B cell (primary cell): ENCODE measurements around the gene TAMALIN. TPM values are rescaled to one million over a fixed set of nuclear protein-coding genes. Genes with fewer than 3 reads are reported as not detected.

Experiments used
- ATAC-seq: fragments of 200-7000 bp; cut with Tn5 transposase; one replicate; pipeline ENCODE4 v1.10.0; 2021; ENCODE audit warnings: low read depth, mild to moderate bottlenecking, moderate number of reproducible peaks, moderate library complexity
- CTCF ChIA-PET: fragments of 350-600 bp; sonication (Branson Sonifier 250); formaldehyde crosslinking; loops from one replicate; lab custom pipeline; 2021; ENCODE audit warnings: antibody characterized with exemption, inconsistent platforms; lab: Charles Lee
- POLR2A ChIA-PET: fragments of 350-600 bp; sonication (Branson Sonifier 250); formaldehyde crosslinking; loops from one replicate; lab custom pipeline; 2021; ENCODE audit warnings: antibody characterized with exemption; lab: Charles Lee
- DNase-seq: peaks from one replicate; pipeline ENCODE4 v3.0.0; 2013
- H2AFZ ChIP-seq: 2 replicates; pipeline ENCODE4 v1.6.1; 2012; ENCODE audit warnings: mild to moderate bottlenecking, low read depth, low read length; ENCODE audit not compliant: insufficient read depth, poor library complexity, severe bottlenecking
- H3K27ac ChIP-seq, 2 donors: 1 replicate in 1 of 2; 2 replicates in 1 of 2; pipeline ENCODE4 v1.5.1; 2012 to 2013; ENCODE audit warnings: low read length in 2 of 2, mild to moderate bottlenecking in 2 of 2, moderate library complexity in 1 of 2
- H3K27me3 ChIP-seq, 4 experiments: fragments of 200-600 bp in 1 of 4; sonication (generic) in 1 of 4; replicated peaks in 1 of 4; 1 replicate in 2 of 4; 2 replicates in 2 of 4; pipeline versions ENCODE4 v1.6.1 to v1.7.0; 2013 to 2016; ENCODE audit warnings: low read length in 3 of 4, mild to moderate bottlenecking in 2 of 4, mixed read lengths in 1 of 4, moderate library complexity in 1 of 4; ENCODE audit not compliant: insufficient read depth in 4 of 4, control insufficient read depth in 3 of 4; ENCODE audit errors: control extremely low read depth in 1 of 4
- H3K36me3 ChIP-seq, 2 experiments: replicated peaks in 1 of 2; 1 replicate in 1 of 2; 2 replicates in 1 of 2; pipeline versions ENCODE4 v1.6.1 to v1.7.1; 2013; ENCODE audit warnings: low read length in 1 of 2; ENCODE audit not compliant: insufficient read depth in 2 of 2, control insufficient read depth in 1 of 2; ENCODE audit errors: control extremely low read depth in 1 of 2, extremely low read depth in 1 of 2
- H3K4me1 ChIP-seq, 2 donors: fragments of 200-600 bp in 1 of 2; sonication (generic) in 1 of 2; 1 replicate in 1 of 2; 2 replicates in 1 of 2; pipeline versions ENCODE4 v1.5.1 to v1.6.1; 2013 to 2017; ENCODE audit warnings: low read length in 2 of 2; ENCODE audit not compliant: control insufficient read depth in 2 of 2, insufficient read depth in 2 of 2
- H3K4me2 ChIP-seq: replicated peaks from 2 replicates; pipeline ENCODE3; 2012; ENCODE audit warnings: mild to moderate bottlenecking, low read depth, low read length; ENCODE audit not compliant: poor library complexity, severe bottlenecking
- H3K4me3 ChIP-seq, 5 experiments: fragments of 200-600 bp in 1 of 5; sonication (generic) in 1 of 5; 1 replicate in 3 of 5; 2 replicates in 2 of 5; pipeline versions ENCODE4 v1.5.1 to v1.7.0; 2011 to 2016; ENCODE audit warnings: low read length in 4 of 5, mild to moderate bottlenecking in 4 of 5, low read depth in 2 of 5, control low read depth in 1 of 5, moderate library complexity in 1 of 5; ENCODE audit not compliant: insufficient read depth in 1 of 5; ENCODE audit errors: control extremely low read depth in 1 of 5, extremely low read depth in 1 of 5
- H3K79me2 ChIP-seq: fragments of 200-600 bp; sonication (generic); one replicate; pipeline ENCODE4 v1.6.0; 2016; ENCODE audit warnings: low read length; ENCODE audit not compliant: control insufficient read depth, insufficient read depth
- H3K9ac ChIP-seq: fragments of 200-600 bp; sonication (generic); 2 replicates; pipeline ENCODE4 v1.6.1; 2017; ENCODE audit warnings: mild to moderate bottlenecking, low read length, moderate library complexity
- H3K9me3 ChIP-seq, 3 donors: one replicate each; pipeline versions ENCODE4 v1.6.1 to v1.7.1; 2013; ENCODE audit warnings: low read length in 2 of 3; ENCODE audit not compliant: control insufficient read depth in 2 of 3, insufficient read depth in 1 of 3; ENCODE audit errors: control extremely low read depth in 1 of 3
- H4K20me1 ChIP-seq: 2 replicates; pipeline ENCODE4 v1.6.0; 2012; ENCODE audit warnings: mild to moderate bottlenecking, low read length; ENCODE audit not compliant: insufficient read depth, control insufficient read depth, poor library complexity, severe bottlenecking
- H3K27ac Mint-ChIP-seq: one replicate; pipeline ENCODE4 v1.8.0; 2021; ENCODE audit warnings: mixed read lengths
- H3K27me3 Mint-ChIP-seq: one replicate; pipeline ENCODE4 v1.8.0; 2021; ENCODE audit warnings: mixed read lengths
- H3K4me1 Mint-ChIP-seq: one replicate; pipeline ENCODE4 v1.8.0; 2021; ENCODE audit warnings: mixed read lengths
- H3K4me3 Mint-ChIP-seq: one replicate; pipeline ENCODE4 v1.8.0; 2021; ENCODE audit warnings: mixed read lengths
- H3K9me3 Mint-ChIP-seq: one replicate; pipeline ENCODE4 v1.8.0; 2022; ENCODE audit warnings: mixed read lengths; ENCODE audit not compliant: insufficient read depth
- CTCF ChIP-seq: fragments of 200-600 bp; IDR thresholded peaks from one replicate; pipeline ENCODE4 v1.8.0; 2022; ENCODE audit warnings: antibody characterized with exemption, mild to moderate bottlenecking
- EZH2 ChIP-seq: IDR thresholded peaks from 2 replicates; pipeline ENCODE4 v1.6.1; 2012; ENCODE audit warnings: borderline replicate concordance, low read depth, mild to moderate bottlenecking, moderate library complexity, low read length; ENCODE audit not compliant: insufficient read depth, poor library complexity, severe bottlenecking
- WGBS: methylation state at CpG from one replicate; pipeline ENCODE4 v1.1.5; 2013; ENCODE audit warnings: missing lambda C conversion rate; ENCODE audit not compliant: insufficient coverage; 5-methylcytosine and 5-hydroxymethylcytosine counted together
- intact Hi-C: fragments of 100-400 bp; cut with micrococcal nuclease; formaldehyde crosslinking; loops from one replicate; pipeline ENCODE4 v1.10.0; 2022
- polyA plus RNA-seq: library from polyadenylated mRNA; depleted of rRNA; stranded (reverse); fragments of >200 nt; gene quantifications from 2 replicates; pipeline ENCODE4 v1.2.3, GENCODE V29; 2012
- total RNA-seq, 2 donors: library from RNA; stranded (reverse); fragments of 120-200 nt in 1 of 2; gene quantifications; 1 replicate in 1 of 2; 2 replicates in 1 of 2; pipeline versions ENCODE4 v1.2.3 to v1.2.4, GENCODE V29; 2013 to 2022

The TAMALIN gene
- total and polyA plus RNA-seq, 2 donors (not counting 1 experiment from before 2014, with no cell fraction given), result 139 to 151 TPM

GRCh38 chr12:51986834-51987233 is 19.9 kb upstream of the TAMALIN start:
- H3K9ac ChIP-seq, result no peak overlapping the region
- no peak overlapping the region for H3K27ac ChIP-seq
- H3K4me3 Mint-ChIP-seq, result no peak overlapping the region
- H3K4me1 ChIP-seq, result no peaks in the 10 kb centered on the region
- H3K4me2 ChIP-seq, result no peak overlapping the region
- peaks cover 3 to 5% of the 10 kb centered on the region in 2 experiments for H3K36me3 ChIP-seq
- ChIA-PET CTCF (interaction anchor here (1.2 to 21.2 kb wide), 3 partner anchors 13 to 35 kb away, joined by 3 to 707 read pairs (median 11); no protein-coding TSS in a partner anchor), POLR2A (no interaction called here)
- H2AFZ ChIP-seq, result no peak overlapping the region
- no peaks in the 10 kb centered on the region for H3K4me1 Mint-ChIP-seq
- no peaks in the 10 kb centered on the region for H3K27me3 ChIP-seq
- no peaks in the 10 kb centered on the region for H3K9me3 ChIP-seq
- no CpG with 5 or more reads among the region's 8 CpGs for WGBS
- H3K9me3 Mint-ChIP-seq, result no peaks in the 10 kb centered on the region
- H3K27ac Mint-ChIP-seq, result no peak overlapping the region
- no peaks in the 10 kb centered on the region for H3K27me3 Mint-ChIP-seq
- intact Hi-C loops, result no loop called here
- ATAC-seq, result no peak
- no peaks in the 10 kb centered on the region for H3K79me2 ChIP-seq
- TF ChIP-seq EZH2, result no peak
- TF ChIP-seq CTCF, result no peak
- no peak for DNase-seq
- H4K20me1 ChIP-seq, result no peaks in the 10 kb centered on the region
- no peak overlapping the region for H3K4me3 ChIP-seq

GRCh38 chr12:51992246-51992645 is 14.5 kb upstream of the TAMALIN start:
- Mint-ChIP-seq H3K27ac (no peak overlapping the region), H3K27me3 (no peaks in the 10 kb centered on the region), H3K4me3 (no peak overlapping the region), H3K4me1 (peaks cover 2% of the 10 kb centered on the region), H3K9me3 (no peaks in the 10 kb centered on the region)
- ChIA-PET CTCF (interaction anchor here (0.8 to 21.2 kb wide), 23 partner anchors 8 to 133 kb away, joined by 3 to 707 read pairs (median 5); partner anchors contain the start of genes NR4A1 and TAMALIN), POLR2A (interaction anchor here (1.0 kb wide), 1 partner anchor 59 kb away, joined by 3 read pairs; the partner anchor contains the start of gene NR4A1)
- ATAC-seq (no peak), DNase-seq (no peak)
- no peak overlapping the region for H3K4me3 ChIP-seq
- no peak overlapping the region for H3K9ac ChIP-seq
- no peaks in the 10 kb centered on the region for H3K27me3 ChIP-seq
- no peak overlapping the region for H3K27ac ChIP-seq
- WGBS, result 100% methylated on average over 2 of the region's 5 CpGs
- H3K79me2 ChIP-seq, result no peaks in the 10 kb centered on the region
- no peaks in the 10 kb centered on the region for H3K4me1 ChIP-seq
- no peaks in the 10 kb centered on the region for H3K9me3 ChIP-seq
- no peaks in the 10 kb centered on the region for H4K20me1 ChIP-seq
- no peak for TF ChIP-seq CTCF
- no peak for TF ChIP-seq EZH2
- no peak overlapping the region for H2AFZ ChIP-seq
- peaks cover 0 to 3% of the 10 kb centered on the region in 2 experiments for H3K36me3 ChIP-seq
- no peak overlapping the region for H3K4me2 ChIP-seq
- intact Hi-C loops, result no loop called here
